Fibroblast of lung (primary cell): ENCODE results near the gene GPR142. TPM values are rescaled to one million over a fixed set of nuclear protein-coding genes. Genes with fewer than 3 reads are reported as not detected.

Source experiments
- DNase-seq, 2 donors: peaks; one replicate each; pipeline versions ENCODE4 v3.0.0 to v3.0.0-alpha.2; 2010; ENCODE audit warnings: low read depth in 2 of 2
- H2AFZ ChIP-seq: 2 replicates; pipeline ENCODE4 v1.5.1; 2012; ENCODE audit warnings: low read length, control low read depth, inconsistent platforms
- H3K27ac ChIP-seq: 2 replicates; pipeline ENCODE4 v1.5.1; 2011; ENCODE audit warnings: low read length, control low read depth; ENCODE audit not compliant: insufficient read depth
- H3K27me3 ChIP-seq: 2 replicates; pipeline ENCODE4 v1.5.1; 2011; ENCODE audit warnings: mild to moderate bottlenecking, low read length; ENCODE audit not compliant: control insufficient read depth, insufficient read depth
- H3K36me3 ChIP-seq: 2 replicates; pipeline ENCODE4 v1.5.1; 2011; ENCODE audit warnings: low read length; ENCODE audit not compliant: control insufficient read depth, insufficient read depth
- H3K4me1 ChIP-seq: 2 replicates; pipeline ENCODE4 v1.5.1; 2011; ENCODE audit warnings: low read length; ENCODE audit not compliant: control insufficient read depth, insufficient read depth; ENCODE audit errors: extremely low read depth
- H3K4me2 ChIP-seq: 2 replicates; pipeline ENCODE4 v1.5.1; 2011; ENCODE audit warnings: low read length, control low read depth; ENCODE audit not compliant: insufficient read depth; ENCODE audit errors: extremely low read depth
- H3K4me3 ChIP-seq, 4 experiments: fragments of 200-600 bp in 1 of 4; sonication (generic) in 1 of 4; replicated peaks in 1 of 4; 2 replicates each; pipeline ENCODE4 v1.5.1; 2011 to 2016; ENCODE audit warnings: low read length in 4 of 4, low read depth in 3 of 4, mild to moderate bottlenecking in 3 of 4, control low read depth in 2 of 4, inconsistent platforms in 1 of 4, mixed read lengths in 1 of 4; ENCODE audit not compliant: insufficient read depth in 1 of 4; ENCODE audit errors: control extremely low read depth in 1 of 4
- H3K79me2 ChIP-seq: 2 replicates; pipeline ENCODE4 v1.5.1; 2012; ENCODE audit warnings: mild to moderate bottlenecking, low read length, inconsistent platforms; ENCODE audit not compliant: control insufficient read depth, insufficient read depth
- H3K9ac ChIP-seq: 2 replicates; pipeline ENCODE4 v1.5.1; 2011; ENCODE audit warnings: mild to moderate bottlenecking, low read length, control low read depth; ENCODE audit not compliant: insufficient read depth
- H3K9me3 ChIP-seq: 2 replicates; pipeline ENCODE4 v1.5.1; 2012; ENCODE audit warnings: low read depth, low read length; ENCODE audit not compliant: control insufficient read depth, insufficient read depth
- H4K20me1 ChIP-seq: 2 replicates; pipeline ENCODE4 v1.5.1; 2011; ENCODE audit warnings: low read length; ENCODE audit not compliant: control insufficient read depth, insufficient read depth; ENCODE audit errors: extremely low read depth
- EZH2 ChIP-seq: IDR thresholded peaks from 2 replicates; pipeline ENCODE4 v1.5.1; 2012; ENCODE audit warnings: low read length, control low read depth, mild to moderate bottlenecking; ENCODE audit errors: missing control alignments
- polyA plus RNA-seq, 2 donors: library from polyadenylated mRNA; depleted of rRNA in 1 of 2; stranded (reverse) in 1 of 2; unstranded in 1 of 2; fragments of >200 nt; gene quantifications; 2 replicates each; pipeline ENCODE4 v1.2.1, GENCODE V29; 2011 to 2012; ENCODE audit warnings: missing spikeins in 1 of 2
- total RNA-seq: library from RNA; depleted of rRNA; stranded (reverse); fragments of >200 nt; gene quantifications from 2 replicates; pipeline ENCODE4 v1.2.1, GENCODE V29; 2014
- TF ChIP-seq, protein P1 (sequence below), 2 donors: IDR thresholded peaks in 1 of 2; conservative IDR thresholded peaks in 1 of 2; 1 replicate in 1 of 2; 2 replicates in 1 of 2; pipeline ENCODE4 v1.5.1; 2011 to 2012; ENCODE audit warnings: low read length in 2 of 2, control low read depth in 1 of 2, inconsistent platforms in 1 of 2, low read depth in 1 of 2, mild to moderate bottlenecking in 1 of 2

Gene GPR142
- total and polyA plus RNA-seq, 2 donors (not counting 1 experiment from before 2014, with no cell fraction given): not detected

DNA sequence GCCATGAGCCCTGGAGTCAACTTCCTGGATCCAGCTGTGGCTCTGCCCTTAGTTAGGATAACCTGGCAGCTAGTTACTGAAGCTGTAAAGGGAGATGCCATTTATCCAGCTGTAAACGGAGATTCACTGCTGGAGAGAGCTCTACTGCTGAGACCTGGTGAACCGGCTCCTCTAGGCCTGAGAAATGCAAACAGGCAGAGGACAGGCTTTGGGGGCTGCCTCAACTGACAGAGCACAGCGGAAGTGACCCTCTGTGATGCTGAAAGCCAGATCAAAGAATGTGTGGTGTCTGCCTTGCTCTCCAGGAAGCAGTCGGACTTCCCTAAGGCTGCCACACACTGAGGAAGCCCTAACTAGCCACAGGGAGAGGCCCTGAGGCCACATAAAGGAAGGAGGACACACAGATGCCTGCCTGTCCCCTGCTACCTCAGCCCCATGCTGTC lies 42.7 kb downstream of the GPR142 start:
- Histone ChIP-seq H3K79me2 (no peaks in the 10 kb centered on the region), H3K9ac (no peak overlapping the region), H3K36me3 (no peaks in the 10 kb centered on the region), H3K4me2 (no peak overlapping the region), H3K9me3 (no peaks in the 10 kb centered on the region), H2AFZ (no peak overlapping the region), H4K20me1 (no peaks in the 10 kb centered on the region), H3K27ac (no peak overlapping the region), H3K4me1 (no peaks in the 10 kb centered on the region), H3K4me3 (no peak overlapping the region), H3K27me3 (no peaks in the 10 kb centered on the region)
- DNase-seq: no peak
- TF ChIP-seq, protein P1, sequence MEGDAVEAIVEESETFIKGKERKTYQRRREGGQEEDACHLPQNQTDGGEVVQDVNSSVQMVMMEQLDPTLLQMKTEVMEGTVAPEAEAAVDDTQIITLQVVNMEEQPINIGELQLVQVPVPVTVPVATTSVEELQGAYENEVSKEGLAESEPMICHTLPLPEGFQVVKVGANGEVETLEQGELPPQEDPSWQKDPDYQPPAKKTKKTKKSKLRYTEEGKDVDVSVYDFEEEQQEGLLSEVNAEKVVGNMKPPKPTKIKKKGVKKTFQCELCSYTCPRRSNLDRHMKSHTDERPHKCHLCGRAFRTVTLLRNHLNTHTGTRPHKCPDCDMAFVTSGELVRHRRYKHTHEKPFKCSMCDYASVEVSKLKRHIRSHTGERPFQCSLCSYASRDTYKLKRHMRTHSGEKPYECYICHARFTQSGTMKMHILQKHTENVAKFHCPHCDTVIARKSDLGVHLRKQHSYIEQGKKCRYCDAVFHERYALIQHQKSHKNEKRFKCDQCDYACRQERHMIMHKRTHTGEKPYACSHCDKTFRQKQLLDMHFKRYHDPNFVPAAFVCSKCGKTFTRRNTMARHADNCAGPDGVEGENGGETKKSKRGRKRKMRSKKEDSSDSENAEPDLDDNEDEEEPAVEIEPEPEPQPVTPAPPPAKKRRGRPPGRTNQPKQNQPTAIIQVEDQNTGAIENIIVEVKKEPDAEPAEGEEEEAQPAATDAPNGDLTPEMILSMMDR (conservative IDR thresholded peaks at IDR 0.05 in 1 of 2, IDR thresholded peaks at IDR 0.05 in 1 of 2; ENCODE audit: low read depth in 1 of 2, low read length in 2 of 2): no peak
- TF ChIP-seq EZH2: no peak

DNA sequence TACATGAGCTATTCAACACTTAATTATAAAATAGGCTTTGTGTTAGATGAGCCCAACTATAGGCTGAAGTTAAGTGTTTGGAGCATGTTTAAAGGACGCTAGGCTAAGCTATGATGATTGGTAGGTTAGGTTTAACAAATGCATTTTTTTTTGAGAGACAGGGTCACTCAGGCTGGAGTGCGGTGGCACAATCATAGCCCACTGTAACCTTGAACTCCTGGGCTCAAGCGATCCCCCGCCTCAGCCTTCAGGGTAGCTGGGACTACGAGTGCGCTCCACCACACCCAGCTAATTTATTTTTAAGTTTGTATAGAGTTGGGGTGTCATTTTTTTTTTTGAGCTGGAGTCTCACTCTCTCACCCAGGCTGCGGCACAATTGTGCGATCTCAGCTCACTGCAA lies 45.3 kb downstream of the GPR142 start:
- Histone ChIP-seq H3K36me3 (no peaks in the 10 kb centered on the region), H3K27ac (no peak overlapping the region), H3K9me3 (no peaks in the 10 kb centered on the region), H2AFZ (no peak overlapping the region), H3K4me3 (no peak overlapping the region), H4K20me1 (no peaks in the 10 kb centered on the region), H3K4me2 (no peak overlapping the region), H3K4me1 (no peaks in the 10 kb centered on the region), H3K27me3 (no peaks in the 10 kb centered on the region), H3K79me2 (no peaks in the 10 kb centered on the region), H3K9ac (no peak overlapping the region)
- TF ChIP-seq EZH2: no peak
- TF ChIP-seq, protein P1 (conservative IDR thresholded peaks at IDR 0.05 in 1 of 2, IDR thresholded peaks at IDR 0.05 in 1 of 2; ENCODE audit: low read depth in 1 of 2, low read length in 2 of 2): no peak
- no peak for DNase-seq

DNA sequence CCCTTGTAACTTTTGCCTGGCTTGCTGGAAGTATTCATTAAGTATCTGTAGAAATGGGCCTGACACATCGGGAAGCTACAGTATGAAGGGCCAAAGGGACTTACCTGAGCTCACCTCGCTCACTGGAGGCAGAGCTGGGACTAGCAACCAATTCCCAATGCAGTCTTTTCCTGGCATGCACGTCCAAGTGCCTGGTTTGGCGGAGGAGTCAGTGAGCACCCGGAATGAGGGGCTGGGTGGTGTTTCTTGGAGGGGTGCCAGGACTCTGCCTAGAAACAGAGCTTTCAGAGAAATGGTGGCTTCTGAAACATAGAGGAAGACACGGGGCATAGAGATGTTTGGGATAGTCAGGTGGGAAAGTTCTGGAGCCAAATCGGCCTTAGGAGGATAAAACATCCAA lies 46.2 kb downstream of the GPR142 start:
- Histone ChIP-seq H3K79me2 (no peaks in the 10 kb centered on the region), H3K9me3 (no peaks in the 10 kb centered on the region), H4K20me1 (no peaks in the 10 kb centered on the region), H3K27me3 (no peaks in the 10 kb centered on the region), H3K4me1 (no peaks in the 10 kb centered on the region), H2AFZ (no peak overlapping the region), H3K9ac (no peak overlapping the region), H3K4me3 (no peak overlapping the region), H3K36me3 (no peaks in the 10 kb centered on the region), H3K4me2 (no peak overlapping the region), H3K27ac (no peak overlapping the region)
- no peak for TF ChIP-seq EZH2
- TF ChIP-seq, protein P1 (conservative IDR thresholded peaks at IDR 0.05 in 1 of 2, IDR thresholded peaks at IDR 0.05 in 1 of 2; ENCODE audit: low read depth in 1 of 2, low read length in 2 of 2): no peak
- no peak for DNase-seq
